Epidermal melanocyte (primary cell): ENCODE data around the gene DDX17.

Experiments
- DNase-seq: peaks from one replicate; pipeline ENCODE4 v3.0.0; 2011; ENCODE audit warnings: low spot score; ENCODE audit not compliant: insufficient read length

The DDX17 gene

GRCh38 chr22:38506118-38506962 is at the start of gene DDX17:
Gene DDX17, minus strand, starts transcription at chr22:38506311.
- peak; percentile 94 for DNase-seq

- no peak for DNase-seq
These were observed 48.2 kb upstream of the DDX17 start for GRCh38 chr22:38554281-38554680.

- no peak for DNase-seq
These were observed 43.2 kb upstream of the DDX17 start for GRCh38 chr22:38549101-38549894.

- DNase-seq = no peak
These were observed 34.6 kb upstream of the DDX17 start for GRCh38 chr22:38540701-38541100.

GRCh38 chr22:38531251-38531938 is 25.3 kb upstream of the DDX17 start:
- DNase-seq = no peak

GRCh38 chr22:38524429-38524828 is 18.3 kb upstream of the DDX17 start:
- DNase-seq = no peak

- no peak for DNase-seq
These were observed 17.4 kb upstream of the DDX17 start for GRCh38 chr22:38523479-38523878.

GRCh38 chr22:38523029-38523428 is 16.9 kb upstream of the DDX17 start:
- no peak for DNase-seq

GRCh38 chr22:38519453-38520250 is 13.5 kb upstream of the DDX17 start:
- DNase-seq = no peak

- no peak for DNase-seq
These were observed 12.5 kb upstream of the DDX17 start for GRCh38 chr22:38518620-38519019.

- no peak for DNase-seq
These were observed 7.0 kb upstream of the DDX17 start for GRCh38 chr22:38513063-38513462.

GRCh38 chr22:38510416-38510970 is 4.4 kb upstream of the DDX17 start:
- no peak for DNase-seq

GRCh38 chr22:38505541-38506117 is 482 bp downstream of the DDX17 start:
- peak; percentile 53 for DNase-seq

- DNase-seq = no peak
These were observed 1.2 kb downstream of the DDX17 start for GRCh38 chr22:38504731-38505540.

GRCh38 chr22:38503021-38503420 is 3.1 kb downstream of the DDX17 start:
- DNase-seq = no peak

GRCh38 chr22:38501797-38502672 is 4.1 kb downstream of the DDX17 start:
- DNase-seq = no peak

GRCh38 chr22:38497869-38498268 is 8.2 kb downstream of the DDX17 start:
- no peak for DNase-seq

- DNase-seq = no peak
These were observed 11.2 kb downstream of the DDX17 start for GRCh38 chr22:38494939-38495338.

- DNase-seq = no peak
These were observed 11.6 kb downstream of the DDX17 start for GRCh38 chr22:38494498-38494897.
